Activated CD4-positive, CD25-positive, alpha-beta regulatory T cell treated with anti-CD3 and anti-CD28 coated beads, Interleukin-2, amount 50 U/mL, for 16 hours (primary cell): Measurements from ENCODE around the gene TERF2IP.
A peak's percentile ranks its signal among the peaks of the same experiment; 100 is the strongest.

Experiments used
- DNase-seq: peaks from one replicate; pipeline ENCODE4 v3.0.0-alpha.2; 2020; ENCODE audit warnings: low read depth, low spot score

The TERF2IP gene

DNA sequence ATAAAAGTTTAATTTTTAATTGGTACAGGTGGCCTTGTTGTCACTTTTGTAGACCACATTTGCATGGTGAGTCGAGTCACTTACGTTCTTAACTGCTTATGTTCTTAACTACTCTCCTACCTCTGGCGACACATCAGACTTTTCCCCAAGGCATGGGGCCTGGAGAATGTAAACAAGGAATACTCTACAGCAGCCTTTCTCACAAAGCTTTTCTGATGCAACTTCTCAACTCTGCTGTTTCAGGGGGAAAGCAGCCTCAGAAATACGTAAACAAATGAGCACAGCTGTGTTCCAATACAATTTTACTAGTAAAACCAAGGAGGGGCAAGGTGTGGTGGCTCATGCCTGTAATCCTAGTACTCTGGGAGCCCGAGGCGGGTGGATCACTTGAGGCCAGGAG is 7.0 kb upstream of the TERF2IP start:
- no peak for DNase-seq

DNA sequence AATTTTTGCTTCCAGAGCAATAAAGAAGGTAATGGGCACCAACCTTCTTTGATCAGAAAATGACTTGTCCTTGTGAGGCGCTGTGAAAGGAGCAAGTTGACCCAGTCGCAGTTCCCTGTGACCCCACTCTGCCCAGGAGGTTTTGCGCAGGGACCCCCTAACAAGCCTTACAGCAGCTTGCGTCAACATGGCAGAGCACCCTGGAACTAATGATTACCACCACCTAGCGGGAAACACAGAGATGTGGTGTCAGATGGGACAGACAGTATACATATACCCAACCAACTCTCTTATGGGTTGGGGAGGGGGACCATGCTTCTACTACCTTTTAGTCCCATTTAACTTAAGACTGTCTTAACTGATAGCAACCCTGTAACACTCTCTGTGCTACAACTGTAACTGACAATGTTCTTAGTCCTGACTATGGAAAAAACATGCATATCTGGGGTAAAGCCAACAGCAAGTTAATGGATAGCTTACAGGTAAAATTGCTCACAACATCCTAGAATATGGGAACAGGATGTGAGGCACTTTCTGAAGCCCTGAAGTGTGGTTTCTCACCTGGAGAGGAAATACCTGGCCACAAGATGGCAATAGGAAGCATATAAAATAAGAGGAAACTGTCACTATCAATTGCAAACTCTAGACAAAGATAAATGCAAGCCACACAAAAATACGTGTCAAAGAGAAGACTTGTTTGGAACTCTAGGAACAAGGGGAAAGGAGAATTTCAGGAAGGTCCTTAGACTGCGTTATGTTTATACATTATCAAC is 3.1 kb upstream of the TERF2IP start:
- no peak for DNase-seq

DNA sequence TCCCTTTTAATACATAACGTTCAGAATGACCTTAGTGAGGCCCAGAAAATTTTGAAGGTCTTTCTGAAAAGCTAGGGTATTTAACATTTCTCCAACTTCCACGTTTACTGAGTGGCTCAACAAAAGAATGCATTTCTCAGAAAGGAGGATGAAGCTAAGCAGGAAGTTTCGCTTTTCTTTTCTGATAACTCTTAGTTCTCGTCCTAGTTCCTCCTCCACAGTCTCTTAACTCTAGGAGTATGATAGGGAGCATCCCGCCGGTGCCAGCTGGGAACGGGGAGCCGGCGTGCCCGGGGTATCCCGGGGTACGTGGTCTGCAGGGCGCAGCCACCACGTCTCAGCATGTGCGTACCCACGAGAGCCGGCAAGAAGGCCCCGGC is 471 bp upstream of the TERF2IP start:
- no peak for DNase-seq

DNA sequence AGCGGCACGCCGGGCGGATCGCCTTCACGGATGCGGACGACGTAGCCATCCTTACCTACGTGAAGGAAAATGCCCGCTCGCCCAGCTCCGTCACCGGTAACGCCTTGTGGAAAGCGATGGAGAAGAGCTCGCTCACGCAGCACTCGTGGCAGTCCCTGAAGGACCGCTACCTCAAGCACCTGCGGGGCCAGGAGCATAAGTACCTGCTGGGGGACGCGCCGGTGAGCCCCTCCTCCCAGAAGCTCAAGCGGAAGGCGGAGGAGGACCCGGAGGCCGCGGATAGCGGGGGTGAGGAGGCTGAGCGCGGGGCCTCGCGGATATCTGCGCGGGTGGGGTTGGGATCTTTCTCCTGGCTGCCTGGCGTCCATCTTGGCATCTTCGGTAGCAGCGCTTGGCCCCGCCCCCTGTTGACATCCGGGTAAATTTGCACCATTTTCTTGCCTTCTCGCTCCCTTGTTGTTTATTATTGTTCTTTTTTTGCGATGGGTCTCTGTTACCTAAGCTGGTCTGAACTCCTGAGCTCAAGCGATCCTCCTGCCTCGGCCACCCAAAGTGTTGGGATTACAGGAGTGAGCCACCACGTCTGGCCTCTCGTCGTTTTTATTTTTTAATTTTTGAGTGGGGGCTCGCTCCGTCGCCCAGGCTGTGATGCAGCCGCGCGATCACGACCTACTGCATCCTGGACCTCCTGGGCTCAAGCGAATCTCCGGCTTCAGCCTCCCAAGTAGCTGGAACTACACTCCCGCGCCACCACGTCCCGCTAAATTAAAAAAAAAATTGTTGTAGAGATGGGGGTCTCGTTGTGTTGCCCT is 898 bp downstream of the TERF2IP start:
- DNase-seq: peak; percentile 68

DNA sequence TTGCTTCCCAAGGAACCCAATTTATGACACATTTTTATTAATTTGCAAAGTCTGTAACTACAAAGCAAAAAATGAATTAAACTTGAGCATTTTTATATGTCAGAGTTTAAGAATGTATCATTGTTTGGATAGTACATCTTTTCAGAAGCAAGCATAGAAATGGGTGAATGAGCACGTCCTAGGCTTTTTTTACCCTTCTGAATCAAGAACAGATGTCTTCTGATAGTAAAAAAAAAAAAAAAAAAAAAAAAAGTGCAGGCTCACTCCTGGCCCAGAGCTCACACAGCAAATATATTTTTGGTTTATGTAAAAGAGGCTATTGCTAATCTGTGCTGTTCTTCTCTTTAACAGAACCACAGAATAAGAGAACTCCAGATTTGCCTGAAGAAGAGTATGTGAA is 6.3 kb downstream of the TERF2IP start:
- DNase-seq: no peak

DNA sequence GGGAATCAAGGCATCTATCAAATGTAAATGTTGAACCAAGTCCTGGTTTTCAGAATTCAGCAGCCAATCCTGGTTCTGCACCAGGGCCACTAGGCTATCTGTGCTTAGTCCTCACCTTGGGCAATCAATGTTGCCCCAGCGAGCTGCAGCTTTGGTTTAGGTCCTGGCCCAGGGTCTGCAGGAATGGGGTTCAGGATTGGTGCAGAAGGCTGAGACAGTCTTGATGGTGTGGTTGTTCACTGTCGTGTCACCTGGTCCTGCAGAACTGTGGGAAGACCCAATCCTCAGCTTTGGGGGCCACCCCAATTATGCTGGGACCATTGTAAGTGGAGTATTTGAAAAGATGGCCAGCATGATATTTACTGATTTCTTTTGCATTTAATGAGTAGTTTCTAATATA is 10.6 kb downstream of the TERF2IP start:
- no peak for DNase-seq

DNA sequence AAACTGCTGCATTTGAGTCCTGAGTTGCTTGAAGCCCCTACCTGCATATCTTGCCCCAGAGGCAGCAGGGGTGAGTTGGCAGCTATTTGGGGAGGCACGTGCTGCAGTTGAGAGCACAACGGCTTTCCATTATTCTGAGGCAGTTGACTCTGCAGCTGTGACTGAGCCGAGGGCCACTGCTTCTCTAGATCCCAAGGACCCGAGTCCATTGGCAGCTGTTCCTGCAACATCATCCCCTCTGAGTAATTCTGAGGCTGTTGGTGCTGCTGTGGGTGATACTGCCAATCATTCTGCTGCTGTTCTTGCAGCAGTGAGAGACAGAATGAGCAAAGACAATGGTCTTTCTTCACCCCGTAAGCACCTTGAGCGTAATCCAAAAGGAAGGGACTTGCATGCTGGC is 12.7 kb downstream of the TERF2IP start:
- no peak for DNase-seq

DNA sequence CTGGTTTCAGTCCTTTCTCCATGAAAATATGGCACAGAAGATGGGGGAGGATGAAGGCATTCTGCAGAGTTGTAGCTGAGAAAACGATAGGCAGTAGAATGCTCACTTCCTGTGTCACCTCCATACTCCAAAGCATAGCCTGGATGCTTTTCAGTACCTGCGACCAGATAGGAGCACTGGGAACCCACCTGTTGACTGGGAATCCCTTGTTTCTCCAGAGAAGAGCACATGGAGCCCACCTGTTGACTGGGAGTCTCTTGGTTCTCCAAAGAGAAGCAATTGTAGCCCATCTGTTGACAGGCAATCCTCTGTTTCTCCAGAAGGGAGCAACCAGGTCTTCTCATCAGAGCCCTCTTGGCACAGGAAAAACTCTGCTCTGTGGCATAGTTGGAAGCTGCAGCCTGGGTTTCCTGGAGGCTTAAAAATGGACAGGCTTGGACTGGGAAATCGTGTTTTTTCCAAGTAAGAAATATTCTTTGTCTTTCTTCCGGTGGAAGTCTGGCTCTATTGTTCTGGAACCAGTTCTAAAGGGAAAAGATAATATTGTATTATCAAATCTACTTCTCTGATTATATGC is 13.2 kb downstream of the TERF2IP start:
- no peak for DNase-seq

DNA sequence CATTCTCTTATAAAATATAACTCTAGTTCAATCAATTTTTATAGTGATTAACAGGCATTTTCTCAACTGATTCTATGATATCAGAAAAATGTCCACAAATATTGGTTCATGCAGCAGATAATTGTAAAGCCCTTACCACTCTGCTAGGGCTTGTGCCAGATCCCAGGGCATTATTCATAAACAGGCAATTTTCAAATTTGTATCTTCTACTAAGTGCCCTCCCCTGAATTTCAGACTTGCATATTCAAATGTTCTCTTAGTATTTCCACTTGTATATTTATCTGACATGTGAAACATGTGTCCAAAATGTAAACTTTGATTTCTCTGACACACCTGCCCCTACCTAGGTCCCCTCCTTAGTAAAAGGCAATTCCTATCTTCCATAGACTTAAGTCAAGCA is 19.9 kb downstream of the TERF2IP start:
- DNase-seq: no peak

DNA sequence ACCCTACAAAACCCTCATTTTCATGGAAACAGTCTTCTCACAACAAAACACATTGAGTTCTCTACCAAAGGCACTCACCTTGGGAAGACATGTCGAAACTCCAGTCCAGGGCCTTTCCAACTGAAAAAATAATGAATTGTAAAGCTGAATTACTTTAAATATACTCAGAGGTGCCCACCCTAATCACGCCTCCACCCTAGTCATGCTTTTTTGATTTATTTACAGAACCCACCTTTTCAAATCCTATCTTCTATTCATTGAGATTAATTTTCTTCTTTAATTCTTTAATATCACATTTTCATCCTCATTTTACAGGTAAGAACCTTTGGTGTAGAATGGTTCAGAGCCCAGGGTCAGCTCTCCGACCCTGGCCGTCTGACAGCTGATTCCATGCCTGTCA is 29.3 kb downstream of the TERF2IP start, which contains the start of gene CPHXL2:
CPHXL2 (minus strand) TSS at position 101 of the 400 bp plus-strand sequence; CDS start at position 91, 10 bp downstream.
- no peak for DNase-seq

DNA sequence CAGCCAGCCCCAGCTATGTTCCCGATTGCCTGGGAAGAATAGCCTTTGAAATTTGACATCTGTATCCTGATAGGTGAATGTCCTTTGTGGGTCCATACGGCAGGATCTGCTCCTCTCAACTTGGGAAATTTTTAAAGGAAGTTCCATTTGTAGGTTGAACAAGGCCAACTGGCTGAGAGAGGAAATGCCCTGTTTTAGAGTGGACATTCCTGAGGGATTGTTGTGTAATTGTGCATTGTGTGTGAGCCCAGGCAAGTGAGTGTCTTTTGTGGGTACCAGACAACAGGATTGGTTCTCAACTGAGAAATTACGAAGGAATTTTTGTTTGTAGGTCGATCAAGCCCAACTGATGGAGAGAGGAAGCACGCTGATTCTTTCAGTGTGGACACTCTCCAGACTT is 31.8 kb downstream of the TERF2IP start:
- DNase-seq: no peak

DNA sequence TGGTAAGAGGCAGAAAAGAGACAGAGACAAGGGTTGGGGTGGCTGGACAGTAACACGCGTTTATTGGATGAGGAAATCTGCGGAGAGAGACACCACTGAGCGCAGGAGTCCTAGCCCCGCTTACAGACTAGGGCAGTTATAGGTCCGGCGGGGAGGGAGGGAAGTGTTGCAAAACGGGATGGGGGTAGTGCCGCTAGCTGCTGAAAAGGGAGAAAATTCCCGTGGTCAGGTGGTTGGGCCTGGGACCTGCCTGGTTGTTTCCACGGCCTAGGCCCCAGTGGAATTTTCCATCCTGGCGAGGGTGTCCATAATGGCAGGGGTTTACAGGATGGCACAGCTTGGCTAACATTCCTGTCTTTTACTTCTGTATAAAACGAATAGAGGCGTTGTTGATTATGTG is 34.7 kb downstream of the TERF2IP start:
- DNase-seq: no peak

DNA sequence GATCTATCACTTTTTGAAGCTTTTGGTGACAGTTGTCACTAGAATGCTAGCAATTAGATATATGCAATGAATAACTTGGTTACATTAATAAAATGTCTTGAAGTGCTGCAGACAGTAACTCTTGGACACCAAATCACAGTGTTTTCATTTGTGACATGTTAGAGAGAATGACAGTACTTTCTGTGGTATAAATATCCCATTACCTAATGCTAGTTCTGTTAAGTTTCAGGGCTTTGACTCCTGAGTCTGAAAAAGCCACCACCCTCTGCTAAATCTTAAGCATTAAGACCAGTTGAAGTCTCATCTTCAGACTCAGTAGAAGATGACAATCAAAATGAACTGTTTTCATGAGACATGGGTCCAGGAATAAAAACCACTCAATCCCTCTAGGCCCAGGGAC is 39.8 kb downstream of the TERF2IP start:
- no peak for DNase-seq

DNA sequence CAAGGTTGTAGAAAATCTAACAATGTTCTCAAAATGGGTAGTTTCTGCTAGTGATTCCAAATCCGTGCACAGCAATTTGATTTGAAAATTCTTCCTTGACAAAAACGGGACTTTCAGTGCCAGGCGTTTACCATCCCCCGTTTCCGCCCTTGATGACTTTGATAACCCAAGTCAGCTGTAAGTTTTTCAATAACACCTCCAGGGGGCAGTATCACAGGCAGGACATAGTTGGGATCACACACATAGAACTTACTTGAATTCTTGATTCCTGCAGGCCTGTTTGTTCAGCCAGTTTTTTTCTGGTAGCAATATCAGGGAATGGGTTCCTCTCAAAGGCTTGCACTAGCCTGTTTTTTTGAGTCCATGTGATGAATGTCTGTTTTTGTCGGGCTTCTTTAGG is 48.1 kb downstream of the TERF2IP start:
- no peak for DNase-seq

DNA sequence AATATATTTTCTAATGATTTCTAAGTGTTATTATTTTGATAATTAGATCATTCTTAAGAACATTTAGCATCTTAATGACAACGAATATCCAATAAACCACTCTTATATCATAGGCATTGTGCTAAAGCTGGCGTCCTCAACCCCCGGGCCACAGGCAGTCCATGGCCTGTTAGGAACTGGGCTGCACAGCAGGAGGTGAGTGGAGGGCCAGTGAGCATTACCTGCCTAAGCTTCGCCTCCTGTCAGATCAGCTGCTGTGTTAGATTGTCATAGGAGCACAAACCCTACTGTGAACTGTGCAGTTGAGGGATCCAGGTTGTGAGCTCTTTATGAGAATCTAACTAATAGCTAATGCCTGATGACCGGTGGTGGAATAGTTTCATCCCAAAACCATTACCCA is 50.0 kb downstream of the TERF2IP start:
- DNase-seq: no peak

DNA sequence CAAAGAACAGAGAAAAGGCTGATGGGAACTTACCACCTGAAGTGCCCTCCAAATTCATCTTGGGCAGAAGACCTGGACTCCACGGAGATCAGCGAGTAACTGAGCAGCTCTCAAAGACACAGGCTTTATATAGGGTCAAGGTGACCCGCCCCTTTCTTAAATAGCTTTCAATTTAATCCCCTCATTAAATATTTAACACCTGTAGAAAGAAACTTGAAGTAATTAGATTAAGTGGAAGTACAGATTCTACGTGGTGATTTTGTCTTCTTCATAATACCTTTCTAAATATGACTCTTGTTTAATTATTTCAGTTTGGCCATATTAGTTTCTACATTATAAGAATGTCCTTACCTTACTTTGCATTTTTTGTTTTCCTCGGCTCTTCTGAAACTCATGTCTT is 53.8 kb downstream of the TERF2IP start, which contains the start of gene DUXB:
DUXB (minus strand) TSS at position 101 of the 400 bp plus-strand sequence; CDS start at position 58, 43 bp downstream.
- DNase-seq: no peak

DNA sequence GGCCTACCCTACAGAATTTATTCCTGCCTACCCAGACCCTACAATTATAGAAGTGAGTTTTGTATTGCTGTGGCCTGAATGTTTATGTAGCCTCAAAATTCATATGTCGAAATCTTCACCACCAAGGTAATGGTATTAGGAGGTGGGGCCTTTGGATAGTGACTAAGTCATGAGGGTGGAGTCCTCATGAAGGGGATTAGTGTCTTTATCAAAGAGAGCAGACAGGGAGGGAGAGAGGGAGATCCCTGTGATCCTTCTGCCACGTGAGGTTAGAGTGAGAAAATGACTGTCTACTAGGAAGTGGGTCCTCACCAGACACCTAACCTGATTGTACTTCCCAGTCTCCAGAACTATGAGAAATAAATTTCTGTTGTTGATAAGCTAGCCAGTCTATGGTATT is 54.7 kb downstream of the TERF2IP start:
- no peak for DNase-seq

DNA sequence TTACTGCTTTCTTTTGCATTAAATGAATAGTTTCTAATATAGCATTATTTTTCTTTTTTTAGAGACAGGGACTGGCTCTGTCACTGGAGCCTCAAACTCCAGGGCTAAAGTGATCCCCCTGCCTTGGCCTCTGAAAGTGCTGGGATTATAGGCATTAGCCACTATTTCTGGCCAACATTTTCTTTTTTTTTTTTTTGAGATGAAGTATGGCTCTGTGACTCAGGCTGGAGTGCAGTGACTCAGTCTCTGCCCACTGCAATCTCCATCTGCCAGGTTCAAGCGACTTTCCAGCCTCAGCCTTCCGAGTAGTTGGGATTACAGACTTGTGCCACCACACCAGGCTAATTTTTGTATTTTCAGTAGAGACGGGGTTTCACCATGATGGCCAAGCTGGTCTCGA is 55.7 kb downstream of the TERF2IP start:
- no peak for DNase-seq
